K562 (cell line): ENCODE measurements around the gene CFAP141. TPM values are rescaled to one million over a fixed set of nuclear protein-coding genes. Genes with fewer than 3 reads are reported as not detected.
A peak's percentile ranks its signal among the peaks of the same experiment; 100 is the strongest.

Source experiments
- ATAC-seq: fragments of 200-7000 bp; cut with Tn5 transposase; 3 replicates; pipeline ENCODE4 v1.9.1; 2020; ENCODE audit warnings: moderate library complexity
- BruUV-seq: library from RNA; stranded (reverse); fragments of 400-500 nt; replicated peaks from 2 replicates; lab custom pipeline; 2021; lab: Mats Ljungman, UMichigan
- CTCF ChIA-PET: fragments of 300-600 bp; formaldehyde crosslinking; extraction: SDS; loops from one replicate; lab custom pipeline; 2021; ENCODE audit warnings: low intra/inter-chr PET ratio; lab: Yijun Ruan, JAX
- POLR2A ChIA-PET: fragments of 300-600, 350-650 bp; sonication (Branson Sonifier 250); formaldehyde crosslinking; extraction: SDS; loops from one replicate; lab custom pipeline; 2021; ENCODE audit warnings: antibody characterized with exemption, inconsistent platforms; lab: Yijun Ruan, JAX
- DNase-seq, 4 experiments: peaks; one replicate each; pipeline versions ENCODE4 v3.0.0 to v3.0.0-alpha.2; 2011 to 2018; ENCODE audit warnings: low spot score in 3 of 4, mixed read lengths in 3 of 4; ENCODE audit errors: extremely low read depth in 1 of 4
- FAIRE-seq: peaks from 2 replicates; lab custom pipeline; 2011; peaks lifted over from hg19 to GRCh38; lab: Jason Lieb, UNC
- H2AFZ ChIP-seq: 2 replicates; pipeline ENCODE4 v1.6.0; 2011; ENCODE audit warnings: low read depth, low read length, control low read depth, inconsistent platforms
- H3K27ac ChIP-seq: fragments of 200-600 bp; 3 replicates; pipeline ENCODE4 v1.8.0; 2011; ENCODE audit warnings: low read depth, mild to moderate bottlenecking, control low read depth, inconsistent platforms, low read length, moderate library complexity, mixed read lengths; ENCODE audit errors: extremely low read depth
- H3K27me3 ChIP-seq, 2 experiments: fragments of 300-600 bp in 1 of 2; 2 replicates in 1 of 2; 3 replicates in 1 of 2; pipeline versions ENCODE4 v1.6.0 to v1.8.0; 2011; ENCODE audit warnings: inconsistent platforms in 2 of 2, low read length in 2 of 2, mild to moderate bottlenecking in 1 of 2, mixed read lengths in 1 of 2, moderate library complexity in 1 of 2; ENCODE audit not compliant: control insufficient read depth in 2 of 2, insufficient read depth in 2 of 2
- H3K36me3 ChIP-seq: fragments of 300-600 bp; 3 replicates; pipeline ENCODE4 v1.8.0; 2011; ENCODE audit warnings: mild to moderate bottlenecking, low read length, inconsistent platforms; ENCODE audit not compliant: control insufficient read depth, insufficient read depth
- H3K4me1 ChIP-seq, 2 experiments: fragments of 200-600 bp in 1 of 2; replicated peaks in 1 of 2; 2 replicates in 1 of 2; 3 replicates in 1 of 2; pipeline versions ENCODE4 v1.5.1 to v1.8.0; 2011; ENCODE audit warnings: inconsistent platforms in 2 of 2, low read length in 2 of 2, mild to moderate bottlenecking in 1 of 2, mixed read lengths in 1 of 2, moderate library complexity in 1 of 2; ENCODE audit not compliant: control insufficient read depth in 2 of 2, insufficient read depth in 2 of 2
- H3K4me2 ChIP-seq: 2 replicates; pipeline ENCODE4 v1.6.1; 2011; ENCODE audit warnings: low read length, control low read depth, inconsistent platforms, mixed read lengths; ENCODE audit not compliant: insufficient read depth
- H3K4me3 ChIP-seq: fragments of 200-600 bp; sonication (generic), shearing (Covaris generic); 2 replicates; pipeline ENCODE4 v1.5.1; 2016; ENCODE audit warnings: control low read depth, inconsistent platforms
- H3K79me2 ChIP-seq: fragments of 200-600 bp; 3 replicates; pipeline ENCODE4 v1.8.0; 2011; ENCODE audit warnings: low read length, inconsistent platforms; ENCODE audit not compliant: control insufficient read depth, insufficient read depth
- H3K9ac ChIP-seq, 2 experiments: 2 replicates each; pipeline versions ENCODE4 v1.6.0 to v1.6.1; 2011; ENCODE audit warnings: low read depth in 2 of 2, low read length in 2 of 2, control low read depth in 1 of 2, inconsistent platforms in 1 of 2, mild to moderate bottlenecking in 1 of 2, mixed read lengths in 1 of 2; ENCODE audit not compliant: insufficient read depth in 1 of 2
- H3K9me1 ChIP-seq: one replicate; pipeline ENCODE4 v1.6.0; 2011; ENCODE audit warnings: inconsistent platforms, mild to moderate bottlenecking, low read length, moderate library complexity; ENCODE audit not compliant: control insufficient read depth, insufficient read depth
- H3K9me3 ChIP-seq: replicated peaks from 2 replicates; pipeline ENCODE4 v1.5.1; 2011; ENCODE audit warnings: low read depth, low read length, inconsistent platforms; ENCODE audit not compliant: control insufficient read depth, insufficient read depth
- H4K20me1 ChIP-seq: replicated peaks from 2 replicates; pipeline ENCODE4 v1.6.1; 2011; ENCODE audit warnings: low read length, inconsistent platforms, mixed read lengths; ENCODE audit not compliant: control insufficient read depth, insufficient read depth
- ARHGAP35 ChIP-seq: fragments of 450-650 bp; IDR thresholded peaks from 2 replicates; pipeline ENCODE4 v1.6.1; 2018; ENCODE audit not compliant: partially characterized antibody
- ARID2 ChIP-seq: fragments of 450-650 bp; IDR thresholded peaks from 2 replicates; pipeline ENCODE4 v1.6.1; 2017; ENCODE audit warnings: antibody characterized with exemption, mild to moderate bottlenecking
- ATF1 ChIP-seq, 2 experiments: fragments of 450-650 bp in 1 of 2; IDR thresholded peaks; 2 replicates each; pipeline ENCODE4 v1.6.1; 2016; ENCODE audit warnings: missing compliant biosample characterization in 1 of 2, missing genetic modification characterization in 1 of 2
- CREB1 ChIP-seq, 2 experiments: sonication (generic) in 1 of 2; formaldehyde crosslinking in 1 of 2; IDR thresholded peaks; 2 replicates each; pipeline versions ENCODE4 v1.6.1 to v1.8.0; 2012 to 2022; ENCODE audit warnings: inconsistent platforms in 1 of 2, mild to moderate bottlenecking in 1 of 2, missing genetic modification reagents in 1 of 2, moderate library complexity in 1 of 2
- CTCF ChIP-seq, 3 experiments: IDR thresholded peaks in 2 of 3; conservative IDR thresholded peaks in 1 of 3; 2 replicates each; pipeline ENCODE4 v1.5.1; 2011 to 2012; ENCODE audit warnings: low read length in 3 of 3, mild to moderate bottlenecking in 3 of 3, control low read depth in 2 of 3, improper control_type of control experiment in 1 of 3, inconsistent platforms in 1 of 3, low read depth in 1 of 3, mixed read lengths in 1 of 3, moderate library complexity in 1 of 3; ENCODE audit not compliant: insufficient read depth in 2 of 3
- RFX1 ChIP-seq: fragments of 450-650 bp; IDR thresholded peaks from 2 replicates; pipeline ENCODE4 v1.6.1; 2016; ENCODE audit warnings: mild to moderate bottlenecking, moderate library complexity
- ZNF696 ChIP-seq: fragments of 250-450 bp; sonication (Bioruptor Pico); conservative IDR thresholded peaks from 2 replicates; pipeline ENCODE4 v1.4.0; 2020; ENCODE audit warnings: mild to moderate bottlenecking, moderate library complexity
- ZNF79 ChIP-seq: fragments of 250-450 bp; sonication (Bioruptor Pico); IDR thresholded peaks from 2 replicates; pipeline ENCODE4 v1.4.0; 2020; ENCODE audit warnings: low read depth, mild to moderate bottlenecking, moderate library complexity
- WGBS: fragments of 100-300 bp; shearing (Covaris generic); methylation state at CpG from one replicate; pipeline ENCODE4 v1.1.6; 2016; ENCODE audit warnings: low coverage, mixed read lengths; ENCODE audit not compliant: insufficient coverage; ENCODE audit errors: missing lambda C conversion rate; 5-methylcytosine and 5-hydroxymethylcytosine counted together
- in situ Hi-C: fragments of 300-500 bp; cut with MboI; formaldehyde crosslinking; loops from 4 replicates; pipeline ENCODE4 v1.15.0; 2018; ENCODE audit warnings: inconsistent platforms, mixed read lengths
- intact Hi-C: fragments of 100-400 bp; cut with micrococcal nuclease; formaldehyde crosslinking; loops from 2 replicates; pipeline ENCODE4 v1.14.2; 2022
- polyA plus RNA-seq, 8 experiments: library from polyadenylated mRNA; depleted of rRNA in 4 of 8; stranded (reverse) in 5 of 8; unstranded in 3 of 8; fragments of >200 nt; fragmentation: Nextera tagmentation in 2 of 8; fragmentation: Illumina TruSeq in 1 of 8; extraction: Ambion mirVana in 2 of 8; extraction: Trizol in 1 of 8; gene quantifications; 2 replicates each; pipeline versions ENCODE4 v1.2.1 to v1.2.3, GENCODE V29; 2011 to 2014; ENCODE audit warnings: inconsistent platforms in 1 of 8, missing spikeins in 1 of 8
- total RNA-seq, 7 experiments: library from RNA; depleted of rRNA in 6 of 7; stranded (reverse); fragments of >200 nt in 6 of 7; fragmentation: Illumina TruSeq in 2 of 7; extraction: Trizol in 2 of 7; gene quantifications; 2 replicates each; pipeline versions ENCODE4 v1.2.1 to v1.2.3, GENCODE V29; 2011 to 2021; ENCODE audit warnings: low replicate concordance in 1 of 7
- TF ChIP-seq, protein P1 (sequence below): sonication (generic); formaldehyde crosslinking; IDR thresholded peaks from 2 replicates; pipeline ENCODE4 v1.8.1; 2023; ENCODE audit warnings: mild to moderate bottlenecking, missing genetic modification reagents

Gene CFAP141
- total and polyA plus RNA-seq, 9 of the 15 experiments (the other 6 are each of a cell fraction or from before 2014, with no cell fraction given): not detected

DNA sequence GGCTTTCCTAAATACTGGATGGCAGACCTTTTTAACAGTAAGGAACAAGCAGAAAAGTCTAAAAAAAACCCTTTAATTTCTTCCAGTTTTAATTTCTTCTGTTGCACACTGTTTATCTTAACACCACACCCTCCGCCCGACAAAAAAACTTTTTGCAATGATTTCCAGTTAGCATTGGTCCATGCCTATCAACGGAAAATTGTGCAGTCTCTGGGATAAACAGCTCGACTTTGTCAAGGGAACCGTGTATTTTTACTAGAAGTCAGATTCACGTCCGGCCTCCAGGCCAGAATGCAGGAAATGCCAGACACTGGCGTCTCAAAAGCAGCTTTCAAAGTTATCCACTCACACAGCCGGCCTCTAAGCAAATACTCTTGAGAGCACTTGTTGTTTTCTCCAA is 50.9 kb downstream of the CFAP141 start:
- TF ChIP-seq ARHGAP35 (no peak), CREB1 (IDR thresholded peaks at IDR 0.05) (0 out of 2 replicates have a peak, but pooled peaks have one; percentile 8), CREB1 (CRISPR knock-in tag; IDR thresholded peaks at IDR 0.05) (no peak), ZNF696 (CRISPR knock-in tag) (0 out of 2 replicates have a peak, but pooled peaks have one; percentile 45)
- in situ Hi-C loops (no loop called here), intact Hi-C loops (no loop called here)
- H3K4me3 ChIP-seq: no peak overlapping the region
- no TSS peak for BruUV-seq
- ATAC-seq (no peak), DNase-seq (no peak), FAIRE-seq (no peak)
- H2AFZ ChIP-seq: no peak overlapping the region
- H3K79me2 ChIP-seq: peaks cover 14% of the 10 kb centered on the region; the same call in 2 of the 3 replicates
- CTCF ChIA-PET: no interaction called here
- H3K9me3 ChIP-seq: peaks cover 12% of the 10 kb centered on the region
- H3K9me1 ChIP-seq: no peaks in the 10 kb centered on the region
- peak overlapping the region; percentile 64; the same call in 2 of the 3 replicates for H3K27ac ChIP-seq
- no peaks in the 10 kb centered on the region for H4K20me1 ChIP-seq
- H3K4me2 ChIP-seq: no peak overlapping the region
- peak overlapping the region; percentile 21 to 29; a peak in 1 of 4 replicates for H3K9ac ChIP-seq
- POLR2A ChIA-PET: interaction anchor here (1.1 kb wide), 2 partner anchors 15 to 165 kb away, joined by 4 to 8 read pairs; partner anchors contain the start of gene RPS27
- peaks cover 51% of the 10 kb centered on the region for H3K36me3 ChIP-seq
- 44% methylated on average over 9 of the region's 9 CpGs for WGBS
- H3K27me3 ChIP-seq: no peaks in the 10 kb centered on the region
- peaks cover 20 to 44% of the 10 kb centered on the region in 2 experiments for H3K4me1 ChIP-seq

DNA sequence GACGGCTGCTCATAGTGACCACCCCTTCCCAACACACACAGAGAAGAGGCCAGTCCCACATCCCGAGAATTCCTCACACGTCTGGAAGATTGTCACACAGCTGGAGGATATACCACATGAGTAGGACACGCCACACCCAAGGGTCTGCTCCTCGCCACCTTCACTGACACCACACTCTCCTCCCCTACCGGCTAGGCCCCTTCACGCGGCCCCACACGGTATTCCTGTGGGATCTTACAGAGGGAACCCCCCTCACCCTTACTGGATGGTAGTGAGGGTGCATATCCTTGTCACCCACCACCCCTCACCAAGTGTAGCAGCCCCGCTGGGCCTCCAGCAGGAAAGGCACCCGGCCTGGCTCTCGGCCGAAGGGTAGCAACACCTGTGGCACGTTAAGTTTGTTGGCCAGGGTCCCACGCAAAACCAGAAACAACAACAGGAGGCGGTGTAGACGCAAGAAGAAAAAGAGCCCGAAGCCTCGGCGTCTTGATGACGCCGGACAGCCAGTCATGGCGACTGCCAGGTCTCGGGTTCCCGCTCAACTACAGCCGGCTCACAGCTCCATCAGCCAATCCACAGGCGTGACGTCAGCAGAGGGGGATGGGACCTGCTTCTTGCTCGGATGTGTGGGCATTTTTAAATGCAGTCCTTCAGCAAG is 51.5 kb downstream of the CFAP141 start, which contains the start of gene NUP210L:
Gene NUP210L, minus strand, starts transcription at position 540 of the 658 bp plus-strand sequence.
- intact Hi-C loops (no loop called here), in situ Hi-C loops (no loop called here)
- no TSS peak for BruUV-seq
- Histone ChIP-seq H4K20me1 (no peaks in the 10 kb centered on the region), H3K9me1 (no peaks in the 10 kb centered on the region), H3K27me3 (no peaks in the 10 kb centered on the region), H3K27ac (peak within 1 kb of the TSS; percentile 64; the same call in 2 of the 3 replicates), H2AFZ (no peak within 1 kb of the TSS), H3K9me3 (peaks cover 6% of the 10 kb centered on the region; the same call in 1 of the 2 replicates), H3K4me2 (no peak within 1 kb of the TSS), H3K4me3 (no peak within 1 kb of the TSS), H3K36me3 (peaks cover 45% of the 10 kb centered on the region), H3K9ac (peak within 1 kb of the TSS; percentile 29 to 82; a peak in 3 of 4 replicates), H3K79me2 (peaks cover 10% of the 10 kb centered on the region; the same call in 2 of the 3 replicates), H3K4me1 (peaks cover 20 to 44% of the 10 kb centered on the region in 2 experiments)
- CTCF ChIA-PET: no interaction called here
- no peak for ATAC-seq
- POLR2A ChIA-PET: interaction anchor here (0.5 to 1.1 kb wide), 3 partner anchors 15 to 164 kb away, joined by 3 to 8 read pairs (median 4); partner anchors contain the start of gene RPS27
- DNase-seq: peak in 2 of 4 experiments; percentile 34 to 38
- no peak for FAIRE-seq
- WGBS: 85% methylated on average over 20 of the region's 29 CpGs
- TF ChIP-seq ATF1 (CRISPR knock-in tag; IDR thresholded peaks at IDR 0.05): no peak
- TF ChIP-seq ATF1 (tag; IDR thresholded peaks at IDR 0.05): peak; percentile 87
- TF ChIP-seq, protein P1, sequence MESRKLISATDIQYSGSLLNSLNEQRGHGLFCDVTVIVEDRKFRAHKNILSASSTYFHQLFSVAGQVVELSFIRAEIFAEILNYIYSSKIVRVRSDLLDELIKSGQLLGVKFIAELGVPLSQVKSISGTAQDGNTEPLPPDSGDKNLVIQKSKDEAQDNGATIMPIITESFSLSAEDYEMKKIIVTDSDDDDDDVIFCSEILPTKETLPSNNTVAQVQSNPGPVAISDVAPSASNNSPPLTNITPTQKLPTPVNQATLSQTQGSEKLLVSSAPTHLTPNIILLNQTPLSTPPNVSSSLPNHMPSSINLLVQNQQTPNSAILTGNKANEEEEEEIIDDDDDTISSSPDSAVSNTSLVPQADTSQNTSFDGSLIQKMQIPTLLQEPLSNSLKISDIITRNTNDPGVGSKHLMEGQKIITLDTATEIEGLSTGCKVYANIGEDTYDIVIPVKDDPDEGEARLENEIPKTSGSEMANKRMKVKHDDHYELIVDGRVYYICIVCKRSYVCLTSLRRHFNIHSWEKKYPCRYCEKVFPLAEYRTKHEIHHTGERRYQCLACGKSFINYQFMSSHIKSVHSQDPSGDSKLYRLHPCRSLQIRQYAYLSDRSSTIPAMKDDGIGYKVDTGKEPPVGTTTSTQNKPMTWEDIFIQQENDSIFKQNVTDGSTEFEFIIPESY (CRISPR knock-in tag): peak; percentile 80
- no peak for TF ChIP-seq ZNF79
- no peak for TF ChIP-seq RFX1
- no peak for TF ChIP-seq ARID2
- TF ChIP-seq CTCF (IDR thresholded peaks at IDR 0.05 in 2 of 3, conservative IDR thresholded peaks at IDR 0.05 in 1 of 3; ENCODE audit: insufficient read depth in 2 of 3, low read depth in 1 of 3, low read length in 3 of 3): 0 out of 6 replicates have a peak, but pooled peaks of 2 of the 3 experiments have one; percentile 5 to 8
